ENCODE results near the gene SDR42E1. TPM values are rescaled to one million over a fixed set of nuclear protein-coding genes. Genes with fewer than 3 reads are reported as not detected.

Gene SDR42E1
- total and polyA plus RNA-seq, 2 donors (not counting 3 experiments of a cell fraction or from before 2014, with no cell fraction given), result 0.08 TPM; not detected in 1

- H2AFZ ChIP-seq (ENCODE audit: low read depth, low read length), result no peak overlapping the region
- H3K4me2 ChIP-seq (ENCODE audit: insufficient read depth, low read length), result no peak overlapping the region
- ChIA-PET POLR2A (no interaction called here), CTCF (interaction anchor here (1.0 to 2.5 kb wide), 4 partner anchors 13 to 284 kb away, joined by 3 to 16 read pairs (median 4); no protein-coding TSS in a partner anchor)
- no peaks in the 10 kb centered on the region for H4K20me1 ChIP-seq (replicated peaks; ENCODE audit: control insufficient read depth, extremely low read depth, insufficient read depth, low read length)
- dilution Hi-C loops (cut with MboI; ENCODE audit: extremely low pct_ligation_motif_present, low sequenced_read_pairs) (no loop called here), intact Hi-C loops (cut with micrococcal nuclease) (loop anchor here (10.0 kb wide), 1 partner anchor 509 kb away; no protein-coding TSS in a partner anchor)
- H3K9ac ChIP-seq (replicated peaks; ENCODE audit: extremely low read depth, insufficient read depth, low read length), result no peak overlapping the region
- no peaks in the 10 kb centered on the region for H3K9me1 ChIP-seq (replicated peaks; ENCODE audit: control insufficient read depth, extremely low read depth, insufficient read depth, low read length)
- H3K27me3 ChIP-seq (ENCODE audit: control insufficient read depth in 2 of 2, insufficient read depth in 2 of 2, low read length in 2 of 2), result no peaks in the 10 kb centered on the region
- H3K4me1 ChIP-seq (ENCODE audit: control insufficient read depth, extremely low read depth, insufficient read depth, low read length), result no peaks in the 10 kb centered on the region
- H3K36me3 ChIP-seq (ENCODE audit: control insufficient read depth in 2 of 2, extremely low read depth in 1 of 2, insufficient read depth in 2 of 2, low read length in 2 of 2), result no peaks in the 10 kb centered on the region
- FAIRE-seq (no peak), DNase-seq (ENCODE audit: low read depth, low spot score) (no peak)
- no peak overlapping the region for H3K4me3 ChIP-seq (replicated peaks in 1 of 3; ENCODE audit: insufficient read depth in 1 of 3, low read depth in 1 of 3, low read length in 3 of 3)
- H3K79me2 ChIP-seq (ENCODE audit: control insufficient read depth, insufficient read depth, low read length), result no peaks in the 10 kb centered on the region
- no peaks in the 10 kb centered on the region for H3K9me3 ChIP-seq (replicated peaks; ENCODE audit: control insufficient read depth, insufficient read depth, low read length)
- H3K27ac ChIP-seq (ENCODE audit: insufficient read depth, low read depth, low read length), result no peak overlapping the region
- TF ChIP-seq FOS (IDR thresholded peaks at IDR 0.05; ENCODE audit: borderline replicate concordance, insufficient read depth, low read length) (no peak), JUN (IDR thresholded peaks at IDR 0.05; ENCODE audit: borderline replicate concordance, insufficient read depth, insufficient read length, low read depth) (no peak), POLR2AphosphoS5 (IDR thresholded peaks at IDR 0.05; ENCODE audit: insufficient read depth, low read depth, low read length) (no peak), EZH2 (IDR thresholded peaks at IDR 0.05; ENCODE audit: borderline replicate concordance, low read depth, low read length, severe bottlenecking) (no peak), MYC (IDR thresholded peaks at IDR 0.05; ENCODE audit: low read depth, low read length) (no peak), POLR2A (IDR thresholded peaks at IDR 0.05; ENCODE audit: low read depth, low read length) (no peak), GATA2 (IDR thresholded peaks at IDR 0.05; ENCODE audit: insufficient read depth, insufficient read length, low read depth, low read length) (no peak), MAX (IDR thresholded peaks at IDR 0.05; ENCODE audit: insufficient read depth, insufficient read length) (no peak)
- TF ChIP-seq, protein P1, sequence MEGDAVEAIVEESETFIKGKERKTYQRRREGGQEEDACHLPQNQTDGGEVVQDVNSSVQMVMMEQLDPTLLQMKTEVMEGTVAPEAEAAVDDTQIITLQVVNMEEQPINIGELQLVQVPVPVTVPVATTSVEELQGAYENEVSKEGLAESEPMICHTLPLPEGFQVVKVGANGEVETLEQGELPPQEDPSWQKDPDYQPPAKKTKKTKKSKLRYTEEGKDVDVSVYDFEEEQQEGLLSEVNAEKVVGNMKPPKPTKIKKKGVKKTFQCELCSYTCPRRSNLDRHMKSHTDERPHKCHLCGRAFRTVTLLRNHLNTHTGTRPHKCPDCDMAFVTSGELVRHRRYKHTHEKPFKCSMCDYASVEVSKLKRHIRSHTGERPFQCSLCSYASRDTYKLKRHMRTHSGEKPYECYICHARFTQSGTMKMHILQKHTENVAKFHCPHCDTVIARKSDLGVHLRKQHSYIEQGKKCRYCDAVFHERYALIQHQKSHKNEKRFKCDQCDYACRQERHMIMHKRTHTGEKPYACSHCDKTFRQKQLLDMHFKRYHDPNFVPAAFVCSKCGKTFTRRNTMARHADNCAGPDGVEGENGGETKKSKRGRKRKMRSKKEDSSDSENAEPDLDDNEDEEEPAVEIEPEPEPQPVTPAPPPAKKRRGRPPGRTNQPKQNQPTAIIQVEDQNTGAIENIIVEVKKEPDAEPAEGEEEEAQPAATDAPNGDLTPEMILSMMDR (IDR thresholded peaks at IDR 0.05; ENCODE audit: extremely low read depth in 1 of 2, insufficient read depth in 1 of 2, low read depth in 1 of 2, low read length in 2 of 2), result no peak
- BruUV-seq (replicated peaks), result no TSS peak
Measured at GRCh38 chr16:81946206-81946605, 65.1 kb downstream of the SDR42E1 start.
